Dedifferentiated amniotic fluid mesenchymal stem cell (primary cell): ENCODE data around the gene RCC1.
"Not testable (repeated sequence)": the region's sequence is repeated elsewhere in the genome, so short reads cannot be mapped to it uniquely, and the experiment has no call there.

Source experiments
- DNase-seq: peaks from one replicate; pipeline ENCODE4 v3.0.0-alpha.2; 2016; ENCODE audit errors: extremely low spot score

Gene RCC1

DNA sequence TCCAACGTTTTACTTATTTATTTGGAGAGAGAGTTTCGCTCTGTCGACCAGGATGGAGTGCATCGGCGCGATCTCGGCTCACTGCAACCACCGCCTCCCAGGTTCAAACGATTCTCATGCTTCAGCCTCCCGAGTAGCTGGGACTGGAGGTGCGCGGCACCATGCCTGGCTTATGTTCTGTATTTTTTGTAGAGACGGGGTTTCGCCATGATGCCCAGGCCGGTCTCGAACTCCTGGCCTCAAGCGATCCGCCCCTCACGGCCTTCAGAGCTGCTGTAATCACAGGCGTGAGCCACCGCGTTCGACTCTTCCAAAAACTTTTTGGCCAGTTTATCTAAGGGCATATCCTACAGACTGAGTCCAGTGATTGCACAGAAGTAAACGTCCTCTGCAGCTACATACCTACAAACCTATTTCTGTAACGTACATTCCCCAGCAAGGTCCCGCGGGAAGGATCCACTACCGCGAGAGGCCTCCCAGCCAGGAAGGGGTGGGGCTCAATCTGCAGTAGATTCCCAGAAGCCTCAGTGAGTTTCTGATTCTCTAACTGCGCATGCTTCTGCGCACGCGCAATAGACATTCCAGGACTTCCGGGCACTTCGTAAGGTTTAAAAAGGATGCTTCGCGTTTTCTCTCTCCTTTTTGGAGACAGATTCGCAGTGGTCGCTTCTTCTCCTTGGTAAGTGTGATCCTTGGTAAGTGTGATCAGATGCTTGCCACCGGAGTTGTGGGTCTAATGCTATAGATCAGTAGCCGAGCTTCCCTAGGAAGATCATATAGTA is at the start of gene RCC1:
TSS of gene RCC1 (plus strand) at position 638 of the 782 bp plus-strand sequence. CDS start 23,824 bp downstream, outside the sequence.
- DNase-seq, result peak; percentile 99

DNA sequence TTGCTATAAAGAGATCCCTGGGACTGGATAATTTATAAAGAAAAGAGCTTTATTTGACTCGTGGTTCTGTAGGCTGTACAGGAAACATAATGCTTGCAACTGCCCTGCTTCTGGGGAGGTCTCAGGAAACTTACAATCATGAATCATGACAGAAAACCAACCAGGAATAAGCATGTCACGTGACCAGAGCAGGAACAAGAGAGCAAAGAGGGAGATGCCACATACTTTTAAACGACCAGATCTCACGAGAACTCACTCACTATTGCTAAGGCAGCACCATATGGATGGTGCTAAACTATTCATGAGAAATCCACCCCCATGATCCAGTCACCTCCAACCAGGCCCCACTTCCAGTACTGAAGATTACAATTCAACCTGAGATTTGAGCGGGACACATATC is 49.8 kb upstream of the RCC1 start:
- DNase-seq, result peak; percentile 65

- no peak for DNase-seq
Measured at GRCh38 chr1:28457678-28458077, 48.2 kb upstream of the RCC1 start.

DNA sequence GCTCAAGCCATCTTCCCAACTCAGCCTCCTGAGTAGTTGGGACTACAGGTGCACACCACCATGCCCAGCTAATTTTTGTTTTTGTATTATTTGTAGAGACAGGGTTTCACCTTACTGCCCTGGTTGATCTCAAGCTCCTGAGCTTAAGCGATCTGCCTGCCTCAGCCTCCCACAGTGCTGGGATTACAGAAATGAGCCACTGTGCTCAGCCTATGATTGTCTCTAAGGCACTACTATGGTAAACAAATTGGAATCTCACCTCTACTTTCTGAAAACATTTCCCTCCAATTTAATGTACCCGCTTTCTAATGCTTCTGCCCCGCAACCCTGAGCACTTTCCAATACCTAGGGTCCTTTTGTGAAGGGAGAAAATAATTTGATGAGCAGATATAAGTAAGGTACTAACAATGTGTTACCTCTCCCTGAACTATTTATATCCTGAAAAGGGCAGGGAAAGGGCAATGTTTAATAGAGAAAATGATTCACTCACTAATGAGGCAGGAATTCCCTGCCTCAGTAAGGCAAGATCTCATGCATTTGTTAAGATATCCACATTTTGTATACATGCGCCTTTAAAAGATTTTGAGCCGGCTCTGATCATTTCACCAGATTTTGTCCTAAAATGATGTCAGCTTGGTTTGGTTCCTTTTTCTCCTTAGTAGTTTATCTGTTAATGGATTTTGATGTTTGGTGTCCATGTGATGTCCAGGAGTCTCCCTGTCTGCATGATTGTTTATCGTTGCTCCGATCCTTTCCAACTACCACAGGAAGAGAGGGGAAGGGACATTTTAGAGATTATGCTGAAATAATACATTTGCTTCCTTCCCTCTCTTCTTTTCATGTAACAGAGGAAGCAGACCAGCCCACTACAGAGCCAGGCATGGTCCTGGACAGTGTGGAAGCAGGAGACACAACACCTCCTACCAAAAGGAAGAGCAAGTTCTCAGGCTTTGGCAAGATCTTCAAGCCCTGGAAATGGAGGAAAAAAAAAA is 47.3 kb upstream of the RCC1 start:
- DNase-seq, result no peak

- DNase-seq, result no peak
Measured at GRCh38 chr1:28466226-28466778, 39.5 kb upstream of the RCC1 start.

- no peak for DNase-seq
Measured at GRCh38 chr1:28470146-28470545, 35.7 kb upstream of the RCC1 start.

DNA sequence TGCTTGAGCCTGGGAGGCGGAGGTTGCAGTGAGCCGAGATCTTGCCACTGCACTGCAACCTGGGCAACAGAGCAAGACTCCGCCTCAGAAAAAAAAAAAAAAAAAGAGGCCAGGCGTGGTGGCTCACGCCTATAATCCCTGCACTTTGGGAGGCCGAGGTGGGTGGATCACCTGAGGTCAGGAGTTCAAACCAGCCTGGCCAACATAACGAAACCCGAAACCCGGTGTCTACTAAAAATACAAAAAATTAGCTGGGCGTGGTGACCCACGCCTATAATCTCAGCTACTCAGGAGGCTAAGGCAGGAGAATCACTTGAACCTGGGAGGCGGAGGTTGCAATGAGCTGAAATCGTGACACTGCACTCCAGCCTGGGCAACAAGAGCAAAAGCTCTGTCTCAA is 26.3 kb upstream of the RCC1 start:
- DNase-seq, result not testable (repeated sequence)

DNA sequence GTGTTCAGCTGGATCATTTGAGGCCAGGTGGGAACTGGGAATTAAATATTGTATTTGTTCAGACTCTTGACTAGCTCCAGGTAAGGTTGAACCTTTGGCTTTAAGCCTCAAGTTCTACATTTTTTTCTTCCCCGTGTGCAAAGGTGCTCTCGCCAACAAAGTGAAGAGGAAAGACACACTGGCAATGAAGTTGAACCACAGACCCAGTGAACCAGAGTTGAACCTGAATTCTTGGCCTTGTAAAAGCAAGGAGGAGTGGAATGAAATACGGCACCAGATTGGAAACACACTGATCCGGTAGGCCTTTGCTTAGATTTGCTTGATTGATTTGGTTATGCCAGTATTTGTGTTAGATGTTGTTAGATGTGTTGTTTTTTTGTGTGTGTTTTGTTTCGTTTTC is 25.5 kb upstream of the RCC1 start:
- DNase-seq, result no peak

GRCh38 chr1:28482138-28482537 is 23.7 kb upstream of the RCC1 start:
- DNase-seq, result no peak

DNA sequence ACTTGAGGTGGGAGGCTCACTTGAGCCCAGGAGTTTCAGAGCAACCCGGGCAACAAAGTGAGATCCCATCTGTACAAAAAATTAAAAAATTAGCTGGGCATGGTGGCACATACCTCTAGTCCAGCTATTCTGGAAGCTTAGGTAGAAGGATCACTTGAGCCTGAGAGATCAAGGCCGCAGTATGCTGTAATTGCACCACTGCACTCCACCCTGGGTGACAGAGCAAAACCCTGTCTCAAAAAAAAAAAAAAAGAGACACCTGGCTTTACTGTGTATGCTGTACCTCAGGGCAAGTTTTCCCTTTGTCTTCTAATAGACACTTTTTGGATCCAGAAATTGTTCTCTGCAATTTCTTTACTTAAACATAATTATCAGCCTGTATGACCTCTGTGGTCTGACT is 23.1 kb upstream of the RCC1 start:
- DNase-seq, result no peak

- no peak for DNase-seq
Measured at GRCh38 chr1:28494737-28495136, 11.1 kb upstream of the RCC1 start.

DNA sequence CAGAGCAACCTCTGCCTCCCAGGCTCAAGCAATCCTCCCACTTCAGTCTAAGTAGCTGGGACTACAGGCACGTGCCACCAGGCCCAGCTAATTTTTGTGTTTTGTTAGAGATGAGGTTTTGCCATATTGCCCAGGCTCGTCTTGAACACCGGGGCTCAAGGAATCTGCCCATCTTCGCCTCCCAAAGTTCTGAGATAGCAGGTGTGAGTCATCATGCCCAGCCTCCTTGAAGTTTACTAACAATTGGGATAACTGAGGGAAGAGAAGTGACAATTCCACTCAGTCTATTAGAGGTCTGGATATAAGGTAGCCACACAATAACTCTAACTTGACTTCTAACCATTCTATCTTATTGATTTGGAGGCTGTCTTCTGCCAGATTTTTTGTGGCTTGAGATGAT is 6.3 kb upstream of the RCC1 start:
- no peak for DNase-seq

GRCh38 chr1:28501925-28502324 is 3.9 kb upstream of the RCC1 start:
- no peak for DNase-seq

DNA sequence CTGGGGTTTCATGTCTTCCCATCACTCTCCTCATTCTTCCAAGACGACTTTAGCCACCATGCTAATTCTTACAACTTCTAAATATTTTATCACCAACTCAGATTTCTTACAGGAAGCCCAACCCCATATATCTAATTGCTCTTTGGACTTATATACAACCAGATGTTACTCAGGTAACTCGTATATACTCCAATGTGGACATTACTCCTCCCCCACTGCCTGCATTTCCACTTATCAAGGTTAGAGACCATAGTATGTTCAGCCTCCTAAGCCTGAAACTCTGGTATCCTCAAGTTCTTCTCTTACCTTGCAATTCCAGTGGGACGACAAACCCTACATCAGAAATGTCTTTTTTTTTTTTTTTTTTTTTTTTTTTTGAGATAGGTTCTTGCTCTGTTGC is 2.7 kb upstream of the RCC1 start:
- no peak for DNase-seq

- no peak for DNase-seq
Measured at GRCh38 chr1:28506907-28507246, 1.0 kb downstream of the RCC1 start.

DNA sequence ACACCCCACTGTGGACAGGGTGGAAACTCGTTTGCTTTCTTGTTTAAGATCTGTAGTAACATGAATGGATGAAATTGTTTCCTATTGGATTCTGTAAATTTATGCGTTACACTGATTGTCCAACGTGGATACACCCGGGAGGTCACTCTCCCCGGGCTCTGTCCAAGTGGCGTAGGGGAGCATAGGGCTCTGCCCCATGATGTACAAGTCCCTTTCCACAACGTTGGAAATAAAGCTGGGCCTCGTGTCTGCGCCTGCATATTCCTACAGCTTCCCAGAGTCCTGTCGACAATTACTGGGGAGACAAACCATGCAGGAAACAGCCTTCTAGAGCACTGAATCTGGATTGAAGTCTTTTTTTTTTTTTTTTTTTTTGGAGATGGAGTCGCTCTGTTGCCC is 1.4 kb downstream of the RCC1 start:
- DNase-seq, result no peak

DNA sequence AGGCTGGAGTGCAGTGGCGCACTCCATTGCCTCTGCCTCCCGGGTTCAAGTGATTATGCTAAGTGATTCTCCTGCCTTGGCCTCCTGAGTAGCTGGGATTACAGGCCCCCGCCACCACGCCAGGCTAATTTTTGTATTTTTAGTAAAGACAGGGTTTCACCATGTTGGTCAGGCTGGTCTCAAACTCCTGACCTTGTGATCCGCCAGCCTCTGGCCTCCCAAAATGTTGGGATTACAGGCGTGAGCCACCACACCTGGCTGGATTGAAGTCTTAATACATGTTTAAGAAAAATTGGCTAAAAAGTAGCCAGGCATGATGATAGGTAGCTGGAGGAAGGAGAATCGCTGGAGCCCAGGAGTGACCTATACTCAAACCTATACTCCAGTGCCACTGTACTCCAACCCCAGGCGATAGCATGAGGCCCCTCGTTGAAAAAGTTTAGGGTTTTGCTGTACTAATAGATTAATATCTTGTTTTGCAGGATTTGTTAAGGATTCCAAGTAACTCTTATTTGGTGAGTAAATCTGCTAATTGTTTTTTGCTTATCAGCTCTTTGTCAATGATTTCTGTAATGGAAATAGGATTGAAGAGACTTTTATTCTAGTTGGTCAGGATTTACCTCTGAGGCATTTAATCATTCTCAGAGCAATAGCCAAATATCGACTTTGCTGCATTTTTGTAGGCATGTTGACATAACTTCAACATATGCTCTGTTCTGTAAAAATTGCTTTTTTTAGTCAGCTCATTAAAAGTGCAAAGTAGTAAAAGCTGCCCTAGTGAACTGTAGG is 2.0 kb downstream of the RCC1 start:
- DNase-seq, result no peak

DNA sequence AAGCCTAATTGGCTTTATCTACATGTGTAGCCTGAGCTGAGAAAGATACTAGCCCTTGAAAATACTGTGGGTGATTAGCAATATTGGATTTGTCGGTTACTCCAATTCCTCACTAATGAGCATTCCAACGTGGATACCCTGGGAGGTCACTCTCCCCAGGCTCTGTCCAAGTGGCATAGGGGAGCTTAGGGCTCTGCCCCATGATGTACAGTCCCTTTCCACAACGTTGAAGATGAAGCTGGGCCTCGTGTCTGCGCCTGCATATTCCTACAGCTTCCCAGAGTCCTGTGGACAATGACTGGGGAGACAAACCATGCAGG is 2.6 kb downstream of the RCC1 start:
- no peak for DNase-seq

GRCh38 chr1:28509705-28510272 is 3.9 kb downstream of the RCC1 start:
- no peak for DNase-seq

DNA sequence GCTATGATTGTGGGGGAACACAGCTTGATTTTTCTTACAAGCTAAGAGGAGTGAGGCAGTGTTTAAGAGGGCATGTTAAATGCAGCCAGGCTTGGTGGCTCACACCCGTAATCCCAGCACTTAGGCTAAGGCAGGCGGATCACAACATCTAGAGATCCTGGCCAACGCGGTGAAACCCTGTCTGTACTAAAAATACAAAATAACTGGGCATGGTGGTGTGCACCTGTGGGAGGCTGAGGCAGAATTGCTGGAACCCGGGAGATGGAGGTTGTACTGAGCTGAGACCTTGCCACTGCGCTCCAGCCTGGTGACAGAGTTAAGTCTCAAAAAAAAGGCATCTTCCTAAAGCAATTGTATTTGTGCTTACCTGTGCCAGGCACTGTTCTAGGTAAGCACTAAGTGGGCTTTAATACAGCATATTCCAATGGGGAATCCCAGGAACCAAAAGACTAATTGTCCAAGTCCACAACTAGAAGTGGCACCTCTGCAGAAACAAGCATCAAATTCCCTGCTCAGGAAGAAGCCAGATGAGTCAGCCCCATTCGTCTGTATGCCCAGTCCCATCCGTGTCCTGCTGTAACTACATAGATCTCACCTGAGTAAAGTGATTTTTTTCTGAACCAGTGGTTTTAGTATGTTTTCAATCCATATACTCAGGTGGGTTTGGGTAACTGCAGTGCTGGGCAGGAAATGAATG is 4.6 kb downstream of the RCC1 start:
- DNase-seq, result no peak

DNA sequence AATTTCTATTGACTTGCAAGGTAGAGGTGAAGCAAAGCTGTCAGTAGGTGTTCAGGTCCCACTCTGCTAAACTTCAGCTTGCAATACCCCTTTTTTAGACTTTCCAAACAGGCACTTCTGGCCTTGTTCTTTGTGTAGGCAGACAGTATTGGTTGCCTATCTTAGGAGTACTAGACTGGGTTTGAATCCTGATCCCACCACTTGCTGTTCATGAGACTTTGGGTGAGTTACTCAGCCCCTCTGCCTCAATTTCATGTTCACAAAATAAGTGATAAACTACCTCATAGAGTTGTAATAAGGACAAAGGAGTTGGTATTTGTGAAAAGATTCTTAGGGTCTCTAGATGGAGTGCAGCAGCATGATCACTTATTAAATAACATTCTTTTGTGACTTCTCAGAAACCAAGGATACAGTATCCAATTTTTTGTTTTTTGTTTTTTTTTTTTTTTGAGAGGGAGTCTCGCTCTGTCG is 5.2 kb downstream of the RCC1 start:
- DNase-seq, result no peak
